Activated CD4-positive, alpha-beta T cell treated with anti-CD3 and anti-CD28 coated beads for 4 hours (primary cell): ENCODE results near the gene GPLD1.
A peak's percentile ranks its signal among the peaks of the same experiment; 100 is the strongest.
"Not testable (repeated sequence)": the region's sequence is repeated elsewhere in the genome, so short reads cannot be mapped to it uniquely, and the experiment has no call there.

Experiments used
- DNase-seq, 2 donors: peaks; one replicate each; pipeline ENCODE4 v3.0.0-alpha.2; 2020

The GPLD1 gene, protein sequence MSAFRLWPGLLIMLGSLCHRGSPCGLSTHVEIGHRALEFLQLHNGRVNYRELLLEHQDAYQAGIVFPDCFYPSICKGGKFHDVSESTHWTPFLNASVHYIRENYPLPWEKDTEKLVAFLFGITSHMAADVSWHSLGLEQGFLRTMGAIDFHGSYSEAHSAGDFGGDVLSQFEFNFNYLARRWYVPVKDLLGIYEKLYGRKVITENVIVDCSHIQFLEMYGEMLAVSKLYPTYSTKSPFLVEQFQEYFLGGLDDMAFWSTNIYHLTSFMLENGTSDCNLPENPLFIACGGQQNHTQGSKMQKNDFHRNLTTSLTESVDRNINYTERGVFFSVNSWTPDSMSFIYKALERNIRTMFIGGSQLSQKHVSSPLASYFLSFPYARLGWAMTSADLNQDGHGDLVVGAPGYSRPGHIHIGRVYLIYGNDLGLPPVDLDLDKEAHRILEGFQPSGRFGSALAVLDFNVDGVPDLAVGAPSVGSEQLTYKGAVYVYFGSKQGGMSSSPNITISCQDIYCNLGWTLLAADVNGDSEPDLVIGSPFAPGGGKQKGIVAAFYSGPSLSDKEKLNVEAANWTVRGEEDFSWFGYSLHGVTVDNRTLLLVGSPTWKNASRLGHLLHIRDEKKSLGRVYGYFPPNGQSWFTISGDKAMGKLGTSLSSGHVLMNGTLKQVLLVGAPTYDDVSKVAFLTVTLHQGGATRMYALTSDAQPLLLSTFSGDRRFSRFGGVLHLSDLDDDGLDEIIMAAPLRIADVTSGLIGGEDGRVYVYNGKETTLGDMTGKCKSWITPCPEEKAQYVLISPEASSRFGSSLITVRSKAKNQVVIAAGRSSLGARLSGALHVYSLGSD

GRCh38 chr6:24489470-24489869, at the start of gene GPLD1:
Gene GPLD1, minus strand, starts transcription at chr6:24489578. Its CDS starts 67 bp downstream, at chr6:24489511.
- no peak for DNase-seq

- no peak for DNase-seq
These were observed 48.5 kb upstream of the GPLD1 start for GRCh38 chr6:24537771-24538385.

GRCh38 chr6:24537082-24537699, 47.8 kb upstream of the GPLD1 start:
- DNase-seq = no peak

- DNase-seq = no peak
These were observed 47.1 kb upstream of the GPLD1 start for GRCh38 chr6:24536466-24536865.

DNA sequence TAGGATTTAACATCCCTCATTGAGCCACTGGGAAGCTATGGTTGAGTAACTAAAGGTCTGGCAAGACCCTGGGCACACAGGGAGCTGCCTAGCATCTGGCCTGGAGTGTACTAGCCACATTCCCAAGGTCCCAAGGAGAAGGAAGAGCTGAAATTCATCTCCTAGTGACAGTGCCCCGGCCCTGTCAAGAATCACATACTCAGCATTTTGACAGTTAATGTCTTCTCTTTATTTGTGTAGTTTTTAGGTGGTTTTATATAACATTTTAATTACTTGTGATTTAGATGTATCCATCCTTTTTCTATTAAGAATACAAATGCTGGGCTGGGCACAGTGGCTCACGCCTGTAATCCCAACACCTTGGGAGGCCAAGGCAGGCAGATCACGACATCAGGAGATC, 45.8 kb upstream of the GPLD1 start:
- no peak for DNase-seq

- no peak for DNase-seq
These were observed 45.0 kb upstream of the GPLD1 start for GRCh38 chr6:24534329-24534728.

- DNase-seq = no peak
These were observed 40.6 kb upstream of the GPLD1 start for GRCh38 chr6:24529985-24530384.

GRCh38 chr6:24524805-24525204, 35.4 kb upstream of the GPLD1 start:
- DNase-seq = no peak

DNA sequence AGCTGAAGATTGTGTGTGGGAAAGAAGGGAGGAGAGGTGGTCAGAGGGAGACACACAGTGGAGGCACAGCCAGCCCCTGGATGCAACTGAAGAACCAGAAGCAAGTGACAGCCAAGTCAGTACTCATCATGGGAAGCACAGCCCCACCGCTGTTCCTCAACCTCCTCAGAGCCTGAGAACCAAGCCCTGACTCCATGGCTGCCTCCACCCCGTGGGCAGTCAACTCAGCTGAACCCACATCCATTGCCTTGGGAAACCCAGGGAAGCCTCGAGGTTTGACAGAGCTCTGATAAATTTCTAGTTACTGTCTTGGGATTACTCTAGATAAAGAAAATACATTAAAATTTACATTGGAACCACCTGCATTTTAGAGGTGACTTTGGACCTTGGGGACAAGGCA, 35.0 kb upstream of the GPLD1 start:
- no peak for DNase-seq

DNA sequence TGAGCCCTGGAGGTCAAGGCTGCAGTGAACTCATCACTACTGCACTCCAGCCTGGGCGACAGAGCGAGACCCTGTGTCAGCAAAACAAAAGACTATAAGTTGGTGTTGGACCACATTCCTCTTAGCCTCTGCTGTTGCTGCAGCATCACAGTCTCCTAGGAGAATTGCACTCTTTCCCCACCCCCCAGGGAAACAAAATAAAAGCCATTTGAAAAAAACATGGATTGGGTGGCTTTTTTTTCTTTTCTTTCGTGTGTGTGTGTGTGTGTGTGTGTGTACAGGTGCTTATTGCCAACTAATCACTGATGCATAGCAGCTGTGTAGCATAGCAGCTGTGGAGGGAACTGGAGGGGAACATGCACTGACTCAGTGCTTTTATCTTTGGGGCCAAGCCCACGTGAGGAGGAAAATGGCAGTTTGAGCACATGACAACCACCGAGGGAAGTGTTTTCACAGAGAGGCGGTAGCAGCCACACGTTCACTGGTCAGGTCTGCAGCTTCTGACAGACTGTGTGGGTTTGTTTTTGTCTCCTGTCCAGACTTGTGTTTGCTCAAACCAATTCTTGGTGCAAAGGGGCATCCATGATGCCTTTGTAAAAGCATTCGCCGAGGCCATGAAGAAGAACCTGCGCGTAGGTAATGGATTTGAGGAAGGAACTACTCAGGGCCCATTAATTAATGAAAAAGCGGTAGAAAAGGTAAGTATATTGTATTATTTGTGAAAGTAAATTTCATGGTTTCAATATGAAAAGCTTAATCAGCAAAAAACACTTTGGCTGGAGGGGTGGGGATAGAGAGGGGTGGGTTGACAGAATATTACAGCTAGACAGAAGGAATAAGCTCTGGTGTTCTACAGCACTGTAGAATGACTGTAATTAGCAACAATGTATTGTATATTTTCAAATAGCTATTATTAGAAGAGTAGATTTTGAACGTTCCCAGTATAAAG, 33.1 kb upstream of the GPLD1 start:
- no peak for DNase-seq

- peak; percentile 23 to 28 for DNase-seq
These were observed 31.7 kb upstream of the GPLD1 start for GRCh38 chr6:24520929-24521546.

GRCh38 chr6:24517659-24518543, 28.5 kb upstream of the GPLD1 start:
- no peak for DNase-seq

DNA sequence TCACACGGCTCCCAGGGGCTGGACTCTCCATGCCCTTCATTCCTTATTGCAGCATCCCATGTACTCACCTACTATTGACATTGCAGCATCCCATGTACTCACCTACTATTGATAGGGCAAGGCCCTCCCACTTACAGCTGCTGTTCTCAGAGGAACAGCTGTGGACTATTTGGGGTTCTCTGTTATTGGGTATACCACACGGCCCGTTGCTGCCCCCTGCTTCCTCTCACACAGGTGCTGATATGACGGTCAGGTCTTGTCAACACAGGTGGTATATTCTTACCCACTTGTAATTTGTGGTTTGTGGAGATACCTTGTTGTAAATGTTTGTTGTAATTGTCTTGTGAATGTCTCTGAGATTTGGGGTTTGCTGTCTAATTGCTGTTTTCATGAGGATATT, 24.2 kb upstream of the GPLD1 start:
- no peak for DNase-seq

GRCh38 chr6:24511976-24512375, 22.6 kb upstream of the GPLD1 start:
- DNase-seq = not testable (repeated sequence)

DNA sequence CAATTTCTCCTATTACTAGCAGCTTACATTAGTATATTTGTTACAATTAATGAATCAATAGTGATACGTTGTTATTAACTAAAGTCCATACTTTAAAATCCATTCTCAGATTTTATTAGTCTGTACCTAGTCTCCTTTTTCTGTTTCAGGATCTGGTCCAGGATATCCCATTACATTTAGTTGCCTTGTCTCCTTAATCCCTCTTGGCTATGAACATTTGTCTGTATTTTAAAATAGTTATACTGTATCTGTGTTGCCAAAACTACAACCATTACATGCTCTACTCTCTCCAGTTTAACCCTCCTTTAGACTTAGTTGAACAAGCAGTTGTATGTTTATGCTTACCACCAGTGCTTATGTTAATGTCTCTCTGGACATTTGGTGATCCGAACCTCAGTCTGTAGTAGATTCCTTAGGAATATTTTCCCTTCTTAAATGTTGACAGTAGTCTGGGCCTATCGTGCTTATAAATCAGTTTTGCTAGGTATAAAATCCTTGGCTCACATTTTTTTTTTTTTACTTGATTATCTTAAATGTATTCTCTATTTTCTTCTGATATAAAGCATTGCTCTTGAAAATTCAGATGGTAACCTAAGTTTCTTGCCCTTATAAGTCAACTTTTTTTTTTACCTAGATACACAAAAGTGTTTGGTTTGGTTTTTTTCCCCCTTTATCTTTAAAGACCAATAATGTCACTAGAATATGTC, 17.6 kb upstream of the GPLD1 start:
- no peak for DNase-seq

- no peak for DNase-seq
These were observed 15.5 kb upstream of the GPLD1 start for GRCh38 chr6:24504649-24505586.

DNA sequence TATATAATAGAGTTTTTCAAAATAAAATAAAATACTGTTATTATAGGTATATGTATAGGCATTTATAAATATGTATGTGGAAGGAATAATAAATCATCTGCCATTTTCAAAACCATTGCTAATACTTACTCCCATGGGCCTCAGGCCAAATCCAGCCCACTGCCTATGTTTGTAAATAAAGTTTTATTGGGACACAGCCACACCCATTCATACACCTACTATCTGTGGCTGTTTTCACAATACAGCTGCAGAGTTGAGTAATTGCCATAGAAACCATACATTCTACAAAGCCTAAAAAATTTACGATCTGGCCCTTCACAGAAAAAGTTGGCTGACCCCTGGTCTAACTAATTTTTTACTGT, 14.9 kb upstream of the GPLD1 start:
- DNase-seq = no peak

- DNase-seq = no peak
These were observed 12.5 kb upstream of the GPLD1 start for GRCh38 chr6:24501914-24502313.

- no peak for DNase-seq
These were observed 12.0 kb upstream of the GPLD1 start for GRCh38 chr6:24501374-24501773.
